Stimulated activated CD4-positive, alpha-beta T cell treated with anti-CD3 and anti-CD28 coated beads, Interleukin-12 subunit alpha, Interleukin-12 subunit beta, amount 100 ng/mL, for 4 hours (primary cell): Measurements from ENCODE around the gene PKHD1.

ENCODE experiments used
- DNase-seq: peaks from one replicate; pipeline ENCODE4 v3.0.0-alpha.2; 2020

Gene PKHD1

GRCh38 chr6:51775942-51776860 is 311.2 kb downstream of the PKHD1 start:
- DNase-seq: no peak

- DNase-seq: no peak
Observed at GRCh38 chr6:51768087-51768486, 319.3 kb downstream of the PKHD1 start.

- DNase-seq: no peak
Observed at GRCh38 chr6:51765230-51765629, 322.2 kb downstream of the PKHD1 start.

GRCh38 chr6:51753635-51754034 is 333.8 kb downstream of the PKHD1 start:
- DNase-seq: no peak

GRCh38 chr6:51743999-51744398 is 343.4 kb downstream of the PKHD1 start:
- DNase-seq: no peak

- no peak for DNase-seq
Observed at GRCh38 chr6:51740658-51741057, 346.8 kb downstream of the PKHD1 start.

GRCh38 chr6:51738614-51739013 is 348.8 kb downstream of the PKHD1 start:
- no peak for DNase-seq

- DNase-seq: no peak
Observed at GRCh38 chr6:51737580-51738360, 349.6 kb downstream of the PKHD1 start.

GRCh38 chr6:51725155-51725554 is 362.3 kb downstream of the PKHD1 start:
- DNase-seq: no peak

- no peak for DNase-seq
Observed at GRCh38 chr6:51720327-51720726, 367.1 kb downstream of the PKHD1 start.

- DNase-seq: no peak
Observed at GRCh38 chr6:51719297-51719696, 368.1 kb downstream of the PKHD1 start.

GRCh38 chr6:51718533-51718932 is 368.9 kb downstream of the PKHD1 start:
- no peak for DNase-seq

GRCh38 chr6:51717477-51717876 is 369.9 kb downstream of the PKHD1 start:
- DNase-seq: no peak

- no peak for DNase-seq
Observed at GRCh38 chr6:51711876-51712275, 375.5 kb downstream of the PKHD1 start.

- no peak for DNase-seq
Observed at GRCh38 chr6:51706086-51706485, 381.3 kb downstream of the PKHD1 start.

- no peak for DNase-seq
Observed at GRCh38 chr6:51704932-51705540, 382.4 kb downstream of the PKHD1 start.

- no peak for DNase-seq
Observed at GRCh38 chr6:51702851-51703250, 384.6 kb downstream of the PKHD1 start.

GRCh38 chr6:51684603-51685002 is 402.8 kb downstream of the PKHD1 start:
- no peak for DNase-seq

- no peak for DNase-seq
Observed at GRCh38 chr6:51684038-51684437, 403.4 kb downstream of the PKHD1 start.

- DNase-seq: no peak
Observed at GRCh38 chr6:51678905-51679620, 408.4 kb downstream of the PKHD1 start.

GRCh38 chr6:51678274-51678673 is 409.1 kb downstream of the PKHD1 start:
- no peak for DNase-seq

GRCh38 chr6:51675922-51676275 is 411.5 kb downstream of the PKHD1 start:
- DNase-seq: no peak
